Smooth muscle cell (in vitro differentiated cells): ENCODE results near the gene CFAP119. TPM values are rescaled to one million over a fixed set of nuclear protein-coding genes. Genes with fewer than 3 reads are reported as not detected.

Experiments used
- DNase-seq: peaks from one replicate; lab custom pipeline; 2025; ENCODE audit not compliant: unreplicated experiment; lab: John Stamatoyannopoulos, UW
- H2AFZ ChIP-seq: fragments of 200-600 bp; sonication (generic); 2 replicates; pipeline ENCODE4 v1.6.0; 2016; ENCODE audit warnings: antibody characterized with exemption, low read depth, mild to moderate bottlenecking
- H3F3A ChIP-seq: fragments of 200-600 bp; sonication (generic); 2 replicates; pipeline ENCODE4 v1.6.0; 2017; ENCODE audit warnings: antibody characterized with exemption, low read depth
- H3K27ac ChIP-seq: fragments of 200-600 bp; sonication (generic); 2 replicates; pipeline ENCODE4 v1.5.1; 2016; ENCODE audit warnings: low read depth, mild to moderate bottlenecking
- H3K27me3 ChIP-seq: fragments of 200-600 bp; sonication (generic); 2 replicates; pipeline ENCODE4 v1.6.1; 2016; ENCODE audit warnings: low read depth, mild to moderate bottlenecking
- H3K36me3 ChIP-seq: fragments of 200-600 bp; sonication (generic); 2 replicates; pipeline ENCODE4 v1.5.1; 2016; ENCODE audit warnings: low read depth
- H3K4me1 ChIP-seq: fragments of 200-600 bp; sonication (generic); 2 replicates; pipeline ENCODE4 v1.5.1; 2016; ENCODE audit warnings: low read depth
- H3K4me2 ChIP-seq: fragments of 200-600 bp; sonication (generic); 2 replicates; pipeline ENCODE4 v1.6.0; 2016; ENCODE audit warnings: mild to moderate bottlenecking
- H3K4me3 ChIP-seq: fragments of 200-600 bp; sonication (generic); 2 replicates; pipeline ENCODE4 v1.5.1; 2016; ENCODE audit warnings: mild to moderate bottlenecking
- H3K79me2 ChIP-seq: fragments of 200-600 bp; sonication (generic); 2 replicates; pipeline ENCODE4 v1.6.0; 2016; ENCODE audit warnings: low read depth, mild to moderate bottlenecking
- H3K9ac ChIP-seq: fragments of 200-600 bp; sonication (generic); 2 replicates; pipeline ENCODE4 v1.6.0; 2016; ENCODE audit warnings: low read depth
- H3K9me3 ChIP-seq: fragments of 200-600 bp; sonication (generic); replicated peaks from 2 replicates; pipeline ENCODE4 v1.5.1; 2016; ENCODE audit warnings: low read depth
- H4K20me1 ChIP-seq: fragments of 200-600 bp; sonication (generic); 2 replicates; pipeline ENCODE4 v1.6.0; 2016; ENCODE audit warnings: low read depth
- WGBS: methylation state at CpG from one replicate; pipeline ENCODE4 v1.1.7; 2016; ENCODE audit warnings: low lambda C conversion rate; 5-methylcytosine and 5-hydroxymethylcytosine counted together
- polyA plus RNA-seq: library from polyadenylated mRNA; unstranded; fragments of >200 nt; fragmentation: Nextera tagmentation; extraction: Ambion mirVana; gene quantifications from 2 replicates; pipeline ENCODE4 v1.2.1, GENCODE V29; 2016
- total RNA-seq: library from RNA; depleted of rRNA; stranded (reverse); fragments of >200 nt; gene quantifications from 2 replicates; pipeline ENCODE4 v1.2.3, GENCODE V29; 2014
- TF ChIP-seq, protein P1 (sequence below): fragments of 200-600 bp; sonication (generic); IDR thresholded peaks from 2 replicates; pipeline ENCODE4 v1.5.1; 2017; ENCODE audit warnings: borderline replicate concordance, mild to moderate bottlenecking, antibody characterized with exemption; ENCODE audit not compliant: insufficient read depth, poor library complexity, severe bottlenecking

CFAP119 gene
- total and polyA plus RNA-seq, 2 experiments from 2014 or later: 3.5 to 5.2 TPM

DNA sequence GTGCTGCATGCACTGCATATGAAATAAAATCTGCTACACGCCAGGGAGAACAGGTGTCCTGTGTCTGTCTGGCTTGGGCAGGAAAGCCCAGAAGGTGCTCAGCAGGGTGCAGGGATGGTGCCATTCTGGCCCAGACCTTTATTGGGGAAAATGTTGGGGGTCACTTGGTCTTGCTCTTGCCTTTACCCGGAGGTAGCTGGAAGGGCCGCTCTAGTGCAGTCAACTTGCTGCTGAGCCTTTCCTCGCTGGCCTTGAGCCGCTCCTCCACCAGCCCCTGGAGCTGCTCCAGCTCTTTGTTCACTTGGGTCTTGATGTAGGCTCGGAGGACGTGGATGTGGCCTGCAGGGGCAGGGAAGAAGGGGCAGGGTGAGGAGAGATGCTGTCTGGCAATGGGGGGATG lies 4.5 kb downstream of the CFAP119 start:
- Histone ChIP-seq H3K36me3 (no peaks in the 10 kb centered on the region), H3K4me2 (no peak overlapping the region), H3K79me2 (peaks cover 1% of the 10 kb centered on the region), H3K27me3 (no peaks in the 10 kb centered on the region), H4K20me1 (no peaks in the 10 kb centered on the region), H3K9me3 (no peaks in the 10 kb centered on the region), H3K27ac (no peak overlapping the region), H3K4me3 (no peak overlapping the region), H3K4me1 (peaks cover 7% of the 10 kb centered on the region), H3F3A (peaks cover 8% of the 10 kb centered on the region), H3K9ac (no peak overlapping the region), H2AFZ (no peak overlapping the region)
- TF ChIP-seq, protein P1, sequence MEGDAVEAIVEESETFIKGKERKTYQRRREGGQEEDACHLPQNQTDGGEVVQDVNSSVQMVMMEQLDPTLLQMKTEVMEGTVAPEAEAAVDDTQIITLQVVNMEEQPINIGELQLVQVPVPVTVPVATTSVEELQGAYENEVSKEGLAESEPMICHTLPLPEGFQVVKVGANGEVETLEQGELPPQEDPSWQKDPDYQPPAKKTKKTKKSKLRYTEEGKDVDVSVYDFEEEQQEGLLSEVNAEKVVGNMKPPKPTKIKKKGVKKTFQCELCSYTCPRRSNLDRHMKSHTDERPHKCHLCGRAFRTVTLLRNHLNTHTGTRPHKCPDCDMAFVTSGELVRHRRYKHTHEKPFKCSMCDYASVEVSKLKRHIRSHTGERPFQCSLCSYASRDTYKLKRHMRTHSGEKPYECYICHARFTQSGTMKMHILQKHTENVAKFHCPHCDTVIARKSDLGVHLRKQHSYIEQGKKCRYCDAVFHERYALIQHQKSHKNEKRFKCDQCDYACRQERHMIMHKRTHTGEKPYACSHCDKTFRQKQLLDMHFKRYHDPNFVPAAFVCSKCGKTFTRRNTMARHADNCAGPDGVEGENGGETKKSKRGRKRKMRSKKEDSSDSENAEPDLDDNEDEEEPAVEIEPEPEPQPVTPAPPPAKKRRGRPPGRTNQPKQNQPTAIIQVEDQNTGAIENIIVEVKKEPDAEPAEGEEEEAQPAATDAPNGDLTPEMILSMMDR: no peak
- no peak for DNase-seq
- 96% methylated on average over 7 of the region's 7 CpGs for WGBS

DNA sequence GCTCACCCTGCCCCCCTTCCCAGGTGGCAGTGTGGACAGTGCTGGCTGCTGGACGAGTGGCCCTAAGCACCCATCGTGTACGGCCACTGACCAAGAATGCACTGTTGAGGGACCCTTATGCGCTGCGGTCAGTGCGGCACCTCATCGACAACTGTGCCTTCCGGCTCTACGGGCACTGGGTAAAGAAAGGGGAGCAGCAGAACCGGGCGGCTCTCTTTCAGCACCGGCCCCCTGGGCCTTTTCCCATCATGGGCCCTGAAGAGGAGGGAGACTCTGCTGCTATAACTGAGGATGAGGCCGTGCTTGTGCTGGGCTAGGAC lies 5.1 kb downstream of the CFAP119 start:
- Histone ChIP-seq H3K4me3 (no peak overlapping the region), H3K9ac (no peak overlapping the region), H3K9me3 (no peaks in the 10 kb centered on the region), H3K4me2 (no peak overlapping the region), H3F3A (peaks cover 8% of the 10 kb centered on the region), H4K20me1 (no peaks in the 10 kb centered on the region), H3K36me3 (no peaks in the 10 kb centered on the region), H3K27ac (no peak overlapping the region), H3K4me1 (peaks cover 7% of the 10 kb centered on the region), H3K79me2 (no peaks in the 10 kb centered on the region), H2AFZ (no peak overlapping the region), H3K27me3 (no peaks in the 10 kb centered on the region)
- TF ChIP-seq, protein P1: no peak
- 99% methylated on average over 13 of the region's 13 CpGs for WGBS
- no peak for DNase-seq

DNA sequence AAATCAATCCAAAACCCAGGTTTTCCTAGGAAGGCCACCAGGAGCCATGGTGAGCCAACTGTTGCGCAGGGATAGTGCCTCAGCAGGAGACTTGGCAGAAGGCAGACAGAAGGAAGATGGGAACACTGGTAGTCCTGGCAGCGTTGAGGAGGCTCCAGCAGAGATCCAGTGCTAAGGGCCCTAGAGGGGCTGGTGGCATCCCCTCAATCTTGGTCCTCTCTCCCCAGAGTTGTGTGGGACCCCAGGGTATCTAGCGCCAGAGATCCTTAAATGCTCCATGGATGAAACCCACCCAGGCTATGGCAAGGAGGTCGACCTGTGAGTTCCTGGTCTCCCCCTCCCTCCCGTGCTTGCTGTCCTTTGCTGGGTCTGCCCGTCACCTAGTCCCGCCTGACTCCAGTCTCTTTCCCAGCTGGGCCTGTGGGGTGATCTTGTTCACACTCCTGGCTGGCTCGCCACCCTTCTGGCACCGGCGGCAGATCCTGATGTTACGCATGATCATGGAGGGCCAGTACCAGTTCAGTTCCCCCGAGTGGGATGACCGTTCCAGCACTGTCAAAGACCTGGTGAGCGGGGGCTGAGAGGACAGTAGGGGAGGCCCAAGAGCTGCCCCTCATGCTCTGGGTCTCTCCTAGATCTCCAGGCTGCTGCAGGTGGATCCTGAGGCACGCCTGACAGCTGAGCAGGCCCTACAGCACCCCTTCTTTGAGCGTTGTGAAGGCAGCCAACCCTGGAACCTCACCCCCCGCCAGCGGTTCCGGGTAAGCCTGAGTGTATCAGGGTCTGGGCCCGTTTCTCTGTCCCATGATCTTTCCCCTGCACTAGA lies 5.7 kb downstream of the CFAP119 start:
- H3K27me3 ChIP-seq: no peaks in the 10 kb centered on the region
- 96% methylated on average over 20 of the region's 20 CpGs for WGBS
- no peak overlapping the region for H3K4me3 ChIP-seq
- H3F3A ChIP-seq: peaks cover 8% of the 10 kb centered on the region
- H3K9me3 ChIP-seq: no peaks in the 10 kb centered on the region
- no peaks in the 10 kb centered on the region for H3K36me3 ChIP-seq
- TF ChIP-seq, protein P1: no peak
- H4K20me1 ChIP-seq: no peaks in the 10 kb centered on the region
- no peak overlapping the region for H3K9ac ChIP-seq
- no peak overlapping the region for H2AFZ ChIP-seq
- H3K4me1 ChIP-seq: peaks cover 6% of the 10 kb centered on the region
- no peak overlapping the region for H3K4me2 ChIP-seq
- no peaks in the 10 kb centered on the region for H3K79me2 ChIP-seq
- DNase-seq: no peak
- no peak overlapping the region for H3K27ac ChIP-seq

DNA sequence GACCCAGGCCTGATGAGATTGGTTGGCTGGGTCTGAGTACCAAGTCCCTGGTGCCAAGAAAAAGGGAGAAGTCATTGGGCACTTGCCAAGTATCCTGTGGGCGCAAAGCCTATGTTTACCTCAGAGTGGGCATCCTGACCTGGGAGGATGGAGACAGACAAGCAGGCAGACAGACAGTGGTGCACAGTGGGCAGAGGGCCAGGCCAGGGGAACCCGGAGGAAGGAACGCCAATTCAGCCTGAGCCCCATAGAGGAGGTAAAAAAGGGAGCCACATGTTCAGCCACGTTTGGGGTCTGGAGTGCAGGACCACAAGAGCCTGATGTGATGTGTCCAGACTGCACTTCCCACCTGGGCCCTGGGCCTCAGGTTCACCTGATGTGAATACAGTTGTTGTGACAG lies 8.3 kb downstream of the CFAP119 start:
- Histone ChIP-seq H3K9me3 (no peaks in the 10 kb centered on the region), H3K36me3 (no peaks in the 10 kb centered on the region), H3K27ac (no peak overlapping the region), H3K9ac (no peak overlapping the region), H3F3A (no peaks in the 10 kb centered on the region), H4K20me1 (peaks cover 3% of the 10 kb centered on the region), H3K4me3 (no peak overlapping the region), H3K79me2 (peaks cover 15% of the 10 kb centered on the region), H3K27me3 (no peaks in the 10 kb centered on the region), H3K4me1 (no peaks in the 10 kb centered on the region), H3K4me2 (no peak overlapping the region), H2AFZ (no peak overlapping the region)
- WGBS: 100% methylated on average over 4 of the region's 4 CpGs
- DNase-seq: no peak
- TF ChIP-seq, protein P1: no peak
